GM19452 (cell line): ENCODE results near the gene PCSK5.

Experiments
- ATAC-seq: cut with Tn5 transposase; IDR thresholded peaks from one replicate; pipeline ENCODE4 v1.9.1; 2021; ENCODE audit not compliant: unreplicated experiment

PCSK5 gene

GRCh38 chr9:75998096-75998780 lies 107.8 kb downstream of the PCSK5 start:
- ATAC-seq = no peak

- no peak for ATAC-seq
Measured at GRCh38 chr9:76001459-76001858, 111.0 kb downstream of the PCSK5 start.

- ATAC-seq = no peak
Measured at GRCh38 chr9:76003041-76003440, 112.6 kb downstream of the PCSK5 start.

GRCh38 chr9:76004526-76004925 lies 114.1 kb downstream of the PCSK5 start:
- no peak for ATAC-seq

DNA sequence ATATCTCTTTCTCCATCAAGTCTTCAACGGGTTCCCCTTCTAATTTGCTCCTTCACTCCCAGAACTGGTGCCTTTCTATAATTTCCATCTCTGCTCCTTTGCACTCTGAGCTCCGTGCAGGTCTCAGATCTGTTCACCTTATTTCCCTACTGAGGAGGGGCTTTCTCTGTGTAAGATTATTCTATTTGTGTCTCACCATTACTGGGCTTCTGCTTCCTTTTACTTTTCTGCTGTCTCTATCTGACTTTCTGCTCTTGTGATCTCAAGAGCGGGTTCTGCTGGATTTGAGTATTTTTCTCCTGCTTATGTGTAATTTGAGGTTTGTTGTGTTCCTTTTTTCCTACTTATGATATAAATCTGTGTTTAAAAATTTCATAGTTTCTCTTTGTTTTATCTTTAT lies 117.5 kb downstream of the PCSK5 start:
- ATAC-seq = no peak

DNA sequence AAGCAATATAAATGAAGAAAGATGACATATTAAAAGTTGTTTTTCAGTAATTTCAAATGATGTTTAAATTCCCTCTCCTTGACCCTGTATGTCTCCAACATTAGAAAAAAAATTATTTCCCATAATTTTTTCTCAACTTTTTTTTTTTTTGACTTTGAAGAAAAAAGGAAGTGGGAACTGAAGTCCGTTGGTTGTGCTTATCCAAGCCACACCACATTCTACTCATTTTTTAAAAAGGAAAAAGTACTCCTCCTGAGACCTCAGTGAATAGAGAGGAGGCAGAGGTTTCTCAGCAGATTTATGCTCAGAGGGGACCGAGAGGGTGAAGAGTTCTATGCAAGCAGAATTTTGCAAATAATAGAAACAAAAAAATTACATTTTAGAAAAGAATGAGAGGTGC lies 123.3 kb downstream of the PCSK5 start:
- ATAC-seq = no peak

DNA sequence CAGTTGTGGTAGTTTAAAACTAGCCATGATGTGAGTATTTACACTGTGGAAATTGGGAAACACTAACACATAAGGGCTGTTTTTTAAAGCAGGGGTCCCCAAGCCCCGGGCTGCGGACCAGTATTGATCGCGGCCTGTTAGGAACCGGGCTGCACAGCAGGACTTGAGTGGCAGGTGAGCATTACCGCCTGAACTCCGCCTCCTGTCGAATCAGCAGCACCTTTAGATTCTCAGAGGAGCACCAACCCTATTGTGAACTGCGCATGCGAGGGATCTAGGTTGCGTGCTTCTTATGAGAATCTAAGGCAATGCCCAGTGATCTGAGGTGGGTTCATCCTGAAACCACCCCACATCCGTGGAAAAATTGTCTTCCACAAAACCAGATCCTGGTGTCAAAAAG lies 127.8 kb downstream of the PCSK5 start:
- no peak for ATAC-seq

- ATAC-seq = no peak
Measured at GRCh38 chr9:76018761-76019160, 128.3 kb downstream of the PCSK5 start.

DNA sequence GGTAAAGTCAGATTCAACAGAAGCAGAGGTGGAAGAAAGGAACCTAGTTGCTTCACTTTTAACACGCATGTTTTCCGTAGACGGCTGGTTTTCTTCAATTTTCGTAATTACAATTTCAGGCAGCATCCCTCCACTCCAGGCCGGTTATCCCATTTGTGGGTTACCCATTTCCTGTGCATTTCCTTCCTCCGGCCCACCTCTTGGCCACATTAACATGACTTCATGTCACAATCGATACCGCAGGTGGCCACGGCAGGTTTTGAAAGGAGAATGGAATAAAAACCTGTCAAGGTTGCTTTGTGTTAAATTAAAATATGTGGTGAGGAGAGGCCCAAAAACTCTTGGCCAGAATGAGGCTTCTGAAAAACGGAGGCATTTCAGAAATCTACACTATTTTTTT lies 130.2 kb downstream of the PCSK5 start:
- no peak for ATAC-seq

GRCh38 chr9:76022317-76022716 lies 131.8 kb downstream of the PCSK5 start:
- ATAC-seq = no peak

DNA sequence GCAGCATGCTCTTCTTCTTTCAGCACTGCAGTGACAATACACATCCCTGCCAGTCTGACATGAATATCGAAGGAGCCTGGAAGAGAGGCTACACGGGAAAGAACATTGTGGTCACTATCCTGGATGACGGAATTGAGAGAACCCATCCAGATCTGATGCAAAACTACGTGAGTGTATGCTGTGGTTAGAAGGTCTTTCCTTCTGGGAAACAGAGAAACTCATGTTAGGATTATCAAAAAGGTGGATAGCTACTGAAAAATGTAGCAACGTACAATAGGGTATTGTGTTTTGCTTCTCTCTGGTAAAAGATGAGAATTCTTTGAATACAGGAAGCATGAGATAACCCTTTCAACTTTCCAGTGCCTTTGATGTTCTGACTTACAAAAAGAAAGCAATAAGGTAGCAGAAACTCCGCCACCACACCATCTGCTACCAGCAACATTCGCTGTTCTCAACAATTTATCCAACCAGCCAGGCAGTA lies 133.3 kb downstream of the PCSK5 start:
- ATAC-seq = no peak

- no peak for ATAC-seq
Measured at GRCh38 chr9:76025286-76025685, 134.8 kb downstream of the PCSK5 start.

- ATAC-seq = no peak
Measured at GRCh38 chr9:76026796-76027195, 136.3 kb downstream of the PCSK5 start.

DNA sequence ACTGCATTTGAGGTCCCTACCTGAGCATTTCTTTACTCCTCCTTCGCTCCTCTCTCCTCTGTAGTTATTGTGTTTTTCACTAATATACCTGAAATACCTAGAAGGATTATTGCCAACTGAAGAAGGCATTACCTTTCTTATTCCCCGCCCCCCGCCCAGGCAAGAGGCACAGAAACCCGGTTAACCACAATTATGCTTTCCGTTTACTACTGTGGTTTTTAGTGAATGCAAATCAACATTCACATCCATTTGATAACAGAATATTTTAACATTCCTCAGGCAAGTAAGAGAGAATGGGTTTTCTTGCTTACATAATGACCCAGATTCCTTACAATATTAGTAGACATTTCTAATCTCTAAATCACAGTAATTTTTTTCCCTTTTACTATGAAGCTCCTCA lies 136.9 kb downstream of the PCSK5 start:
- ATAC-seq = no peak

- ATAC-seq = no peak
Measured at GRCh38 chr9:76027861-76028260, 137.4 kb downstream of the PCSK5 start.

DNA sequence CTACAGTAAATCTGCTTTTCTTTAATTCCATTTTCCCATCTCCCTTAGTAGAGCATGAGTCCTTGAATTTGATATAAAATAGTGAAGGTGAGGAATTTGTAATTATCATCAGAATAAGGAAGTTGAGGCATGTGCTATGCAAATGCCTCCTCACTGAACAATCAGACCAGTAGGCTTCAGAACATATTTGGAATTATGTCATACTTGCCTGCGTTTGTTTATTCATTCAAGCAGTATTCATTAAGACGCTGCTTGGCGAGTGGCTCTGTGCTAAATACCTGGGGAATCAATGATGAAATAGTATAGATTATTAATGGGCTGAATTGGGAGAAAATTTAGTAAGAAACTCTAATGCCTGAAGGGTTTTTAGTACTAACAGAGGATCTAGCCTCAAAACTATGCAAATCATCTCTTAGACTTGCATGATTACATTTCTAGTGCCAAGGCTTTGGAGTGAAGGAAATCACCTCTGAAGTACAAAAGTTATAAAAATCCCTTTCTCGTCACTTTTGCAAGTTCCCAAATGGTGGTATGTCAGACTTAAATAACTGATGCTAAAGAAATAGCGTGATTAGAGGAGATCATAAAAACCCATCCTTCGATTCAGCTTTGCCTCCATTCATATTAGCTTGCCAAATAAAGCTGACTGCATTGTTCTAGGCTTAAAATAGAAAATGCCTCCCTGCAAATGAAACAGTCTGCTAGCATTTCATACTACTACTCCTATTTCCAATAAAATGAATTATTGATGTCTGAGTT lies 141.7 kb downstream of the PCSK5 start:
- no peak for ATAC-seq

- ATAC-seq = no peak
Measured at GRCh38 chr9:76032797-76033373, 142.4 kb downstream of the PCSK5 start.

DNA sequence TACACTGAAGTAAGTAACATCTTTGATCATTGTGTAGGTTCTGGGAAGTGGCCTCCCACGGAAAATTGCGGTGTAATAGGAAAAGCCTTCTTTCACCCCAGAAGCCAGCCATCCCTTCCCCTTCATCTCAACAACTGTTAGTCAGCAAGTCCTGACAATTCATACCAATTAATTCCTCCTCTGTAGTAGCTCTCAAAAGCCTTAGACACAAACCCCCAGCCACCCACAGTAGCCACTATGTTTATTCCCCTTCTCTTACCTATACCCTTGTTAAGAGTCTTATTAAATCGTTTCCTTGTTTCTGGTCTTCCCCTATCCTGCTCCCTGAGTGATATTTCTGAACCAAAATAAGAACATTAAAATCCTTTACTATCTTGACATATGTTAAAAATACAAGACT lies 143.6 kb downstream of the PCSK5 start:
- ATAC-seq = no peak

DNA sequence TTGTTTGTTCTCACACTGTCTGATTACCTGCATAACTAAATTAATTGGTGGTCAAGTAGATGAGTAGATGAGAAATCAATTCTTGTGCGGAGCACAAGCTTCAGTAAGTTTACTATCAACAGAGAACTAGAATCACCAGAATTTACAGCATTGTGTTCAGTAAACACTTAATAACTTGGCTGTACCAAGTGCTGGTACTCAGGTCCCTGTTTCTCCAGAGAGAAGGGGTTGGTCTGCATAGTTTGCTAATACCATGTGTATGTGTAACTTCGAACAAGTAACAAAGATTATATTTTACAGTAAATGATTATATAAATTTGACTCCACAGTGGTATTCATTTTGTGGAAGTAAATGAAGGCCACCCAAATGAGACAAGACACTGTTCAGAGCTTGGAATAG lies 146.3 kb downstream of the PCSK5 start:
- ATAC-seq = no peak

- ATAC-seq = no peak
Measured at GRCh38 chr9:76037587-76038225, 147.2 kb downstream of the PCSK5 start.

DNA sequence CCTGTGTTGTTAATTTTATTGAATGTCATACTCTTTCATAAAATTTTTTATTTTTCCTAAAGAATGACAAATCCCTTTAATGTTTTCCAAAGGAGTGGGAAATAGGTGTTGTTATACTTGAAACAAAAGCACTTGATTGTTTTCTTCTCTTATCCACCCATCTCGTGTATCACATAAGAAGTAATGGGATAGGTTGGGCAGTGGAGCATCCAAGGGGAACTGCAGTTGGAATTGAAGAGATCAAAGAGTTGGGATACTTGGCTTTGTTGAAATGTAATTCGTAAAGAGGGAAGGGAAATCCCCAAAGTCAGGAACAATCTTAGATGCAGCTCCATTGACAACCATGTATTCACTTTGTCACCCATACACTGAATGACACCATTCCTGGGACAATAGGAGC lies 148.0 kb downstream of the PCSK5 start:
- ATAC-seq = no peak
